ENCODE data around the gene NFYA.

Gene NFYA

GRCh38 chr6:41043151-41043550 is 29.6 kb upstream of the NFYA start:
- TF ChIP-seq, protein P1, sequence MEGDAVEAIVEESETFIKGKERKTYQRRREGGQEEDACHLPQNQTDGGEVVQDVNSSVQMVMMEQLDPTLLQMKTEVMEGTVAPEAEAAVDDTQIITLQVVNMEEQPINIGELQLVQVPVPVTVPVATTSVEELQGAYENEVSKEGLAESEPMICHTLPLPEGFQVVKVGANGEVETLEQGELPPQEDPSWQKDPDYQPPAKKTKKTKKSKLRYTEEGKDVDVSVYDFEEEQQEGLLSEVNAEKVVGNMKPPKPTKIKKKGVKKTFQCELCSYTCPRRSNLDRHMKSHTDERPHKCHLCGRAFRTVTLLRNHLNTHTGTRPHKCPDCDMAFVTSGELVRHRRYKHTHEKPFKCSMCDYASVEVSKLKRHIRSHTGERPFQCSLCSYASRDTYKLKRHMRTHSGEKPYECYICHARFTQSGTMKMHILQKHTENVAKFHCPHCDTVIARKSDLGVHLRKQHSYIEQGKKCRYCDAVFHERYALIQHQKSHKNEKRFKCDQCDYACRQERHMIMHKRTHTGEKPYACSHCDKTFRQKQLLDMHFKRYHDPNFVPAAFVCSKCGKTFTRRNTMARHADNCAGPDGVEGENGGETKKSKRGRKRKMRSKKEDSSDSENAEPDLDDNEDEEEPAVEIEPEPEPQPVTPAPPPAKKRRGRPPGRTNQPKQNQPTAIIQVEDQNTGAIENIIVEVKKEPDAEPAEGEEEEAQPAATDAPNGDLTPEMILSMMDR (IDR thresholded peaks at IDR 0.05; ENCODE audit: borderline replicate concordance, extremely low read depth, low read length, poor library complexity, severe bottlenecking): no peak
- no peak for TF ChIP-seq EZH2 (IDR thresholded peaks at IDR 0.05; ENCODE audit: borderline replicate concordance, low read depth, low read length, severe bottlenecking)
- DNase-seq: no peak
- Histone ChIP-seq H3K4me1 (ENCODE audit: insufficient read depth, low read length) (no peaks in the 10 kb centered on the region), H3K36me3 (ENCODE audit: insufficient read depth, low read length) (no peaks in the 10 kb centered on the region), H2AFZ (ENCODE audit: low read depth, low read length) (no peak overlapping the region), H3K4me3 (ENCODE audit: low read depth in 1 of 2, low read length in 2 of 2) (no peak overlapping the region), H3K9me3 (ENCODE audit: insufficient read depth, low read length, severe bottlenecking) (no peaks in the 10 kb centered on the region), H4K20me1 (ENCODE audit: insufficient read depth, low read length) (no peaks in the 10 kb centered on the region), H3K79me2 (ENCODE audit: insufficient read depth, low read length) (no peaks in the 10 kb centered on the region), H3K27me3 (ENCODE audit: insufficient read depth, low read length, poor library complexity) (no peaks in the 10 kb centered on the region), H3K27ac (ENCODE audit: low read length) (no peak overlapping the region), H3K4me2 (ENCODE audit: insufficient read depth, low read length) (no peak overlapping the region), H3K9ac (ENCODE audit: low read depth, low read length) (no peak overlapping the region)
- no peak for ATAC-seq (ENCODE audit: insufficient read depth, low read depth)

GRCh38 chr6:41045664-41046063 is 27.1 kb upstream of the NFYA start:
- no peak overlapping the region for H3K27ac ChIP-seq (ENCODE audit: low read length)
- H3K4me1 ChIP-seq (ENCODE audit: insufficient read depth, low read length): no peaks in the 10 kb centered on the region
- ATAC-seq (ENCODE audit: insufficient read depth, low read depth): no peak

GRCh38 chr6:41046084-41046483 is 26.7 kb upstream of the NFYA start:
- no peak overlapping the region for H2AFZ ChIP-seq (ENCODE audit: low read depth, low read length)
- DNase-seq: no peak
- H3K27ac ChIP-seq (ENCODE audit: low read length): no peak overlapping the region
- no peak for TF ChIP-seq EZH2 (IDR thresholded peaks at IDR 0.05; ENCODE audit: borderline replicate concordance, low read depth, low read length, severe bottlenecking)
- TF ChIP-seq, protein P1 (IDR thresholded peaks at IDR 0.05; ENCODE audit: borderline replicate concordance, extremely low read depth, low read length, poor library complexity, severe bottlenecking): no peak
- no peaks in the 10 kb centered on the region for H4K20me1 ChIP-seq (ENCODE audit: insufficient read depth, low read length)
- no peaks in the 10 kb centered on the region for H3K36me3 ChIP-seq (ENCODE audit: insufficient read depth, low read length)
- H3K4me3 ChIP-seq (ENCODE audit: low read depth in 1 of 2, low read length in 2 of 2): no peak overlapping the region
- H3K4me2 ChIP-seq (ENCODE audit: insufficient read depth, low read length): no peak overlapping the region
- H3K9ac ChIP-seq (ENCODE audit: low read depth, low read length): no peak overlapping the region
- no peaks in the 10 kb centered on the region for H3K27me3 ChIP-seq (ENCODE audit: insufficient read depth, low read length, poor library complexity)
- H3K79me2 ChIP-seq (ENCODE audit: insufficient read depth, low read length): no peaks in the 10 kb centered on the region
- ATAC-seq (ENCODE audit: insufficient read depth, low read depth): no peak
- no peaks in the 10 kb centered on the region for H3K4me1 ChIP-seq (ENCODE audit: insufficient read depth, low read length)
- no peaks in the 10 kb centered on the region for H3K9me3 ChIP-seq (ENCODE audit: insufficient read depth, low read length, severe bottlenecking)

More at GRCh38 chr6:41045664-41046063, 27.1 kb upstream of the NFYA start:
- Histone ChIP-seq H3K36me3 (ENCODE audit: insufficient read depth, low read length) (no peaks in the 10 kb centered on the region), H3K9me3 (ENCODE audit: insufficient read depth, low read length, severe bottlenecking) (no peaks in the 10 kb centered on the region), H4K20me1 (ENCODE audit: insufficient read depth, low read length) (no peaks in the 10 kb centered on the region), H3K4me3 (ENCODE audit: low read depth in 1 of 2, low read length in 2 of 2) (no peak overlapping the region), H3K4me2 (ENCODE audit: insufficient read depth, low read length) (no peak overlapping the region), H3K27me3 (ENCODE audit: insufficient read depth, low read length, poor library complexity) (no peaks in the 10 kb centered on the region), H3K9ac (ENCODE audit: low read depth, low read length) (no peak overlapping the region), H2AFZ (ENCODE audit: low read depth, low read length) (no peak overlapping the region), H3K79me2 (ENCODE audit: insufficient read depth, low read length) (no peaks in the 10 kb centered on the region)
- TF ChIP-seq, protein P1 (IDR thresholded peaks at IDR 0.05; ENCODE audit: borderline replicate concordance, extremely low read depth, low read length, poor library complexity, severe bottlenecking): no peak
- no peak for TF ChIP-seq EZH2 (IDR thresholded peaks at IDR 0.05; ENCODE audit: borderline replicate concordance, low read depth, low read length, severe bottlenecking)
- no peak for DNase-seq

DNA sequence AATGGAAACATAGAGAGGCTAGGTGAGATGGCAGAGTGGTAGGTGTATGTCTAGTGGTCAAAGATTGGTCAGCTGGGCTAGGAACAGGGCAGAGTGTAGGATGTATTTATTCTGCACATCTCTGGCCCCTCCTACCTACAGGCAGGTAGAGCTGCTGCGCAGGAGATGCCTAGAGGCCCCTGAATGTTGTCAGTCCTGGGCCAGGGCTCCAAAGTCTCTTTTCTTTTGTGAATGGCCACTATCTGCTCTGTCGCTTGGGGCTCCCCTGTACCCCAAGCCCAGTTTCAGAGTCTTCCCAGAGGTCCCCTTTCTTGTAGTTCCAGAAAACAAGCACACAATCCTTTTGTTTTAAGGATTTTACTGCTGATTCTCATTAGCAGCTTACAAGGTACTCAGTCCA is 25.5 kb upstream of the NFYA start:
- H3K36me3 ChIP-seq (ENCODE audit: insufficient read depth, low read length): no peaks in the 10 kb centered on the region
- no peak overlapping the region for H3K4me2 ChIP-seq (ENCODE audit: insufficient read depth, low read length)
- H3K9me3 ChIP-seq (ENCODE audit: insufficient read depth, low read length, severe bottlenecking): no peaks in the 10 kb centered on the region
- no peak for DNase-seq
- no peak overlapping the region for H3K4me3 ChIP-seq (ENCODE audit: low read depth in 1 of 2, low read length in 2 of 2)
- no peaks in the 10 kb centered on the region for H4K20me1 ChIP-seq (ENCODE audit: insufficient read depth, low read length)
- H2AFZ ChIP-seq (ENCODE audit: low read depth, low read length): no peak overlapping the region
- no peaks in the 10 kb centered on the region for H3K79me2 ChIP-seq (ENCODE audit: insufficient read depth, low read length)
- no peaks in the 10 kb centered on the region for H3K27me3 ChIP-seq (ENCODE audit: insufficient read depth, low read length, poor library complexity)
- TF ChIP-seq, protein P1 (IDR thresholded peaks at IDR 0.05; ENCODE audit: borderline replicate concordance, extremely low read depth, low read length, poor library complexity, severe bottlenecking): no peak
- TF ChIP-seq EZH2 (IDR thresholded peaks at IDR 0.05; ENCODE audit: borderline replicate concordance, low read depth, low read length, severe bottlenecking): no peak
- peaks cover 8% of the 10 kb centered on the region for H3K4me1 ChIP-seq (ENCODE audit: insufficient read depth, low read length)
- ATAC-seq (ENCODE audit: insufficient read depth, low read depth): no peak
- H3K9ac ChIP-seq (ENCODE audit: low read depth, low read length): no peak overlapping the region
- H3K27ac ChIP-seq (ENCODE audit: low read length): no peak overlapping the region
